ENCODE measurements around the gene KDM1A.

GRCh38 chr1:23018661-23019093 is 591 bp upstream of the KDM1A start:
- TF ChIP-seq CTCF (IDR thresholded peaks at IDR 0.05) (no peak), EZH2 (IDR thresholded peaks at IDR 0.05; ENCODE audit: borderline replicate concordance, insufficient read depth, low read depth, low read length, poor library complexity, severe bottlenecking) (no peak)
